ENCODE measurements around the gene PATZ1.
"Not testable (repeated sequence)": the region's sequence is repeated elsewhere in the genome, so short reads cannot be mapped to it uniquely, and the experiment has no call there.

Gene PATZ1, protein sequence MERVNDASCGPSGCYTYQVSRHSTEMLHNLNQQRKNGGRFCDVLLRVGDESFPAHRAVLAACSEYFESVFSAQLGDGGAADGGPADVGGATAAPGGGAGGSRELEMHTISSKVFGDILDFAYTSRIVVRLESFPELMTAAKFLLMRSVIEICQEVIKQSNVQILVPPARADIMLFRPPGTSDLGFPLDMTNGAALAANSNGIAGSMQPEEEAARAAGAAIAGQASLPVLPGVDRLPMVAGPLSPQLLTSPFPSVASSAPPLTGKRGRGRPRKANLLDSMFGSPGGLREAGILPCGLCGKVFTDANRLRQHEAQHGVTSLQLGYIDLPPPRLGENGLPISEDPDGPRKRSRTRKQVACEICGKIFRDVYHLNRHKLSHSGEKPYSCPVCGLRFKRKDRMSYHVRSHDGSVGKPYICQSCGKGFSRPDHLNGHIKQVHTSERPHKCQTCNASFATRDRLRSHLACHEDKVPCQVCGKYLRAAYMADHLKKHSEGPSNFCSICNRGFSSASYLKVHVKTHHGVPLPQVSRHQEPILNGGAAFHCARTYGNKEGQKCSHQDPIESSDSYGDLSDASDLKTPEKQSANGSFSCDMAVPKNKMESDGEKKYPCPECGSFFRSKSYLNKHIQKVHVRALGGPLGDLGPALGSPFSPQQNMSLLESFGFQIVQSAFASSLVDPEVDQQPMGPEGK

DNA sequence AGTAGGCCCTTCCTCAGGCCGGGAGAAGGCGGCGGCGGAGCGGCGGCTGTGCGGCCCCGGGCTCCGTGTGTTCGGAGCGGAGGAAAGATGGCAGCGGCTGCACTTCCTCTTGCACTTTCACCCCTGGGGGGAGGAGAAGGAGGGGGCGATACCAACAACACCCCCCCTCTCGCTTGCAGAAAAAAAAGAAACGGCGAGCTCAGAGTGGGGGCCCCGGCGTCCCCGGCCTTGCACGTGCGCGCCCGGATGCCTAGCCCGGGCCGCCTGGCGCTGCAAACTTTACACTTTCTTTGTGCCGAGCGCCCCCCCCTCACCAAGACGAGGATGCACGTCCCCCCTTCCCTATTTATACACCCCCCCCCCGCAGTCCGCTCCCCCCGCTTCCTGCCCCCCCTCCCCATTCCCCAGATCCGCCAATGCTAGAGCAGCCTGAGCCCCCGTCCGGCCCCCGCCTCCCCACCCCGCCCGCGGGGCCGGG lies at the start of gene PATZ1:
Gene PATZ1 (minus strand): TSS at position 92 of the 478 bp plus-strand sequence. CDS start 744 bp downstream, outside the sequence.
- DNase-seq (ENCODE audit: low read depth) = no peak

DNA sequence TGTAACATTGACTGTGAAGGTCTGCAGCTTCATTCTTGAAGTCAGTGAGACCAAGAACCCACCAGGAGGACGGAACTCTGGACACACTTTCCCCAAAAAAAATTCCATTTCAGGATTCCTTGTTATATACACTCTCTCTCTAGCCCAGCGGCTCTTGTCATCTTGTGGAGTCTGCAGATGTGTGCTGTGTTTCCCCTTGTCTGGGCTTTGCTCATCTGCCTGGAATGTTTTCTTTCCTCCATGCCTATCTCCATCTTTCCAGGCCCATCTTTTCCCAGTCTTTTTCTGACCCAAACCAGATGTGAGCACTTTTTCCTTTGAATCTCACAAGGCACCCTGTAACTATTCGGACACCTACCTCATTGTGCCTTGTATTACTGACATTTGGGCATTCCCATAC lies 48.2 kb upstream of the PATZ1 start:
- DNase-seq (ENCODE audit: low read depth) = no peak

DNA sequence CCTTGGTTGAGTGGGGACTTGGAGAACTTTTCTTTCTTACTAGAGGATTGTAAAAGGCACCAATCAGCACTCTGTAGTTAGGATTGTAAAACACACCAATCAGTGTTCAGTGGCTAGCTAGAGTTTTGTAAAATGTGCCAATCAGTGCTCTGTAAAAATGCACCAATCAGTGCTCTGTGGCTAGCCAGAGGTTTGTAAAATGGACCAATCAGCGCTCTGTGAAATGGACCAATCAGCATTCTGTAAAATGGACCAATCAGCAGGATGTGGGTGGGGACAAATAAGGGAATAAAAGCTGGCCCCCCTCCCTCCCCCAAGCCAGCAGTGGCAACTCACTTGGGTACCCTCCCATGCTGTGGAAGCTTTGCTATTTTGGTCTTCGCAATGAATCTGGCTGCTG lies 47.7 kb upstream of the PATZ1 start:
- no peak for DNase-seq (ENCODE audit: low read depth)

DNA sequence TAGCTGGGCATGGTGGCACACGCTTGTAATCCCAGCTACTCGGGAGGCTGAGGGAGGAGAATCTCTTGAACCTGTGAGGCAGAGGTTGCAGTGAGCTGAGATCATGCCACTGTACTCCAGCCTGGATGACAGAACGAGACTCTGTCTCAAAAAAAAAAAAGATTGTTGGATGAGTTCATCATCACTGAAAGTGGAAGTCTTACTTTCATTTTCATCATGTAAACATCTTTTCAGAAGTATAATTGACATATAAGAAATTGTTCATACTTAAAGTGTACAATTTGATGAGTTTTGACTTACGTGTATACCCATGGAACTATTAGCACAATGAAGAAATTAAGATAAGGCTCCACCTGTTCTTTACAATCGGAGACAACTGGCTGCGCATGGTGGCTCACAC lies 32.5 kb upstream of the PATZ1 start:
- not testable (repeated sequence) for DNase-seq (ENCODE audit: low read depth)

DNA sequence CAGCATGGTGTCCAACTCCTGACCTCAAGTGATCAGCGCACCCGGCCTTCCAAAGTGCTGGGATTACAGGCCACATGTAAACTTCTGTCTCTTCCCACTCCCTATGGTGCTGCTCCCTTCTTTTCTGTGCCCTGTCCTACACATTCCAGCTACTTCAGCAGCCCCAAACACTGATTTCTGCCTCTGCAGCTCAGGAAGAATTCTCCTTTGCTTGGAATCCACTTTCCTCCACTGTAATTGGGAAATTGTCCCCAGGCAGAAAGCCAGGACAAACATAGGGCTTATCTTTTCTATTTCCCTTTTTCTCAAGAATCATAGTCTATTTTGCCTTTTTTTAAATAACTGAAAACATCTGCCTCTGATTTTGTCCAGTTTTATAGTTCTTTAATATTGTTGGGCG lies 32.0 kb upstream of the PATZ1 start:
- DNase-seq (ENCODE audit: low read depth) = no peak

DNA sequence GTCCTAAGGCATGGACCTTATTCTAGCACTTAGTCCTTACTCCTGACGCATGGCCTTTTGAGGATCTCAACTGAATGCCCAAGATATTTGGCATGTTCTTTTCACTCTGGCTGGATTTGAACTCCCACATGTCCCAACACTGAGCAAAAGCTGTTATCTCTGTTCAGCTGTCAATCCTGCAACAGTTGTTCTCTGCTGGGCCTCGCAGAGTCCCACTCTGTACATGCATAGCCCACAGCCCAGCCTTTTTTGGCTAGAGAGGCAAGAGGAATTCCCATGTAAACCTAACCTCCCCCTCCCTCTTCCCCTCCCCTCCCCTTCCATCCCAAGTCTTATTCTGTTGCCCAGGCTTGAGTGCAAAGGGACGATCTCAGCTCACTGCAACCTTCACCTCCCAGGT lies 31.5 kb upstream of the PATZ1 start:
- no peak for DNase-seq (ENCODE audit: low read depth)

DNA sequence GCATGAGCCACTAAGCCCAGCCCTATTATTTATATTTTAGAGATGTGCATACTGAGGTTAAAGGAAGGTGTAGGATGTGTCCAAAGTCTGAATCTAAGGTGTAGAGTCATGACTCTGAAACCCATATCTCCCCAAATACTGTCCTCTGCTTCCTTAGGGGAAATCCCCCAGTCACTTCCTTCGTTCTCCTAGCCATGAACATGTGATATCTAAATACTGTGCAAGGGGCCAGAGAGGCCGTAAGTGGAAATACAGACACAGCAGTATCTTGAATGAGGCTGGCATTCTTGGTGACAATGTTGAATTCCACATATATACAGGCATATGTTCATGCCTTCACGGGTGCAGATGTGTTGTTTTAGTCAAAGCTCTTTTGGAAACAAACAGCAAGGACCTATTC lies 21.3 kb upstream of the PATZ1 start:
- DNase-seq (ENCODE audit: low read depth) = no peak

DNA sequence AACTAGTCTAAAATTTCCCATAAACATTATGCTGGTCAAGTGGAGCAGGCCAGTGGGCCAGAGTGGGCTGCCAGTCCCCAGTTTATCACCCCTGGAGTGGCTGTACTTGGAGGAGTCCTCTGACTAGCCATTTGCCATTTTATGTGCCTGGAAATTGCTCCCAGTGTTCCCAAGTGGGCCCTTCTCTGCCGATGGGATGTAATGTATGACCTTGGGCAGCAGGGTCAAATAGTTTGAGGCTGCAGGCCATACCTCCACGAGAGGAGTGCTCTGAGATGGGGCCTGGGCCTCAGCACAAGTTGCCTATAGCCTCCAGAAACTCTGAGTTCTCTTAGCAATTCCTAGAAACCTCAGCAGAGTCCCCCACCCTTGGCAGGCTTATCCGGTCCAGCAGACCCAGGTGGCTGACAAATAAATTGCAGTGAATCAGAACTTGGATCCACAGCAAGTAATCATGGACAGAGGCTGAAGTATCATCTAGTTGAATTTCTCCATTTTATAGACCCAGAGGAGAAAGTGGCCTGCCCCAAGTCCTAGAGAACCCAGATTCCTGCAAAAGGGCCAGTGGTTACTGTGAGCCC lies 17.8 kb upstream of the PATZ1 start:
- no peak for DNase-seq (ENCODE audit: low read depth)

DNA sequence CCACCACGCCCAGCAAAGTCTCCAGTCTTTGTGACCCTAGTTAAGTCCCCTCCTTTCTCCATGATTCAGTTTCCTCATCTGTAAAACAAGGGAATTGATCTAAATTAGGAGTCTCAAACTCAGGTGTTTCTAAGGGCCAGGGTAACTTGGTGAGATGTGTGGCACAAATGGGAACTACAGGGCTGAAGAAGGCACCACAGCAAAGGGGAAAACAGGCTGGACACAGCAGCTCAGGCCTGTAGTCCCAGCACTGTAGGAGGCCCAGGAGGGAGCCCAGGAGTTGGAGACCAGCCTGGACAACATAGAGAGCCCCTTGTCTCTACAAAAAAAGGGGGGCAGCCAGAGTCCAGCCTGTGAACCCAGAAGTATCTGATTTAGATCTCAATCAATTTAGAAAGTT lies 15.6 kb upstream of the PATZ1 start:
- DNase-seq (ENCODE audit: low read depth) = no peak

DNA sequence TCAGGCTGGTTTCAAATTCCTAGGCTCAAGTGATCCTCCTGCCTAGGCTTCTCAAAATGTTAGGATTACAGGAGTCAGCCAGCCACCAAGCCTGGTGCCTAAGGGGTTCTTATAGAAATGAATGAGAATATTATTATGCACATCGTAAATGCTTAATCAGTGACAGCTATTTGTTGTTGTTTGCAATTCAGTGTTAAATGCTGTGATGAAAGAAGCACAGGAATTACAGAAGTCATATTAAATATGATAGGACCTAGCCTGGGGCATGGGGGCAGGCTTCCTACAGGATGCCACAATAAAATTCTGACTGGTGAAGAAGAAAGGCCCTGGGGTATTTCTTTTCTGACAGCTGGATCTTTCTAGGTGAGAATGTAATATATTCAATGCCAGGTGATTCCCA lies 13.9 kb upstream of the PATZ1 start:
- no peak for DNase-seq (ENCODE audit: low read depth)

DNA sequence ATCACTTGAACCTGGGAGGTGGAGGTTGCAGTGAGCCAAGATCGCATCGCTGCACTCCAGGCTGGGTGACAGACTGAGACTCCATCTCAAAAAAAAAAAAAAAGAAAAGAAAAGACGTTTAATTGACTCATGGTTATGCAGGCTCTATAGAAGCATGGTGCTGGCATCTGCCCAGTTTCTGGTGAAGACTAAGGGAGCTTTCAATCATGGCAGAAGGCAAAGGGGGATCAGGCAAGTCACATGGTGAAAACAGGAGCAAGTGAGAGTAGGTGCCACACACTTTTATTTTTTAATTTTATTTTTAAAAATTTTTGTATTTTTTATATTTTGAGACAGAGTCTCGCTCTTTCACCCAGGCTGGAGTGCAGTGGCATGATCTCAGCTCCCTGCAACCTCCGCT lies 8.4 kb upstream of the PATZ1 start:
- DNase-seq (ENCODE audit: low read depth) = no peak

DNA sequence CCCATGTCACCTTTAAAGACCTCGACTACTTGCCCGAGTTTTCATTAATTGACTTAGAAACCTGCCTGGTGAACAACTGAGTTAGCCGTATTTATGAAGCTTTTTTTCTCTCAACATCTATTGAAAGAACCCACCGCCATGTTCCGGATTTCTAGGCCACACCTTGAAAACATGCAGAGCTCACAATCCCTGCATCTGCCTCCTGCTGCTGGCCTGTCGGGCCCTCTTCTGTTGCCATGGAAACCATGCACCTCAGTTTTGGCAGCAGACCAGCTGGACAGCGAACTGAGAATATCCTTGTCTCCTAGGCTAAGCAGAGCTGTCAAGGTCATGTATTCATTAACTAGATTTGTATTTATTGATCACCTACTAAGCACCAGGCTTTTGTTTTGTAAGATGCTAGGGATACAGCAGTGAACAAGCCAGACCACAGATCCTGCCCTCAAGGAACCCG lies 4.3 kb upstream of the PATZ1 start:
- DNase-seq (ENCODE audit: low read depth) = no peak

DNA sequence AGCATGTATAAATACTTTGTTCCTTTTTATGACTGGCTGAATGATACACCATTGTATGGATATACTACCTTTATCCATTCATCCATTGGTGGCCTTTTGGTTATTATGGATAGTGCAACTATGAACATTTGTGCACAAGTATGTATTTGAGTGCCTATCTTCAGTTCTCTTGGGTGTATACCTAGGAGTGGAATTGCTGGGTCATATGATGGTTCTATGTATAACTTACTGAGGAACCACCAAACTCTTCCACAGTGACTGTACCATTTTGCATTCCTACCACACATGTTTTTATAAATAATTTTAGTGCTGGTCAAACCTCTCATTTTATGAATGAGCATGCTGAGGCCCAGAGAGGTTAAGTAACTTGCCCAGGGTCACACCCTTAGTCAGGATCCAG lies 3.8 kb upstream of the PATZ1 start:
- DNase-seq (ENCODE audit: low read depth) = no peak

DNA sequence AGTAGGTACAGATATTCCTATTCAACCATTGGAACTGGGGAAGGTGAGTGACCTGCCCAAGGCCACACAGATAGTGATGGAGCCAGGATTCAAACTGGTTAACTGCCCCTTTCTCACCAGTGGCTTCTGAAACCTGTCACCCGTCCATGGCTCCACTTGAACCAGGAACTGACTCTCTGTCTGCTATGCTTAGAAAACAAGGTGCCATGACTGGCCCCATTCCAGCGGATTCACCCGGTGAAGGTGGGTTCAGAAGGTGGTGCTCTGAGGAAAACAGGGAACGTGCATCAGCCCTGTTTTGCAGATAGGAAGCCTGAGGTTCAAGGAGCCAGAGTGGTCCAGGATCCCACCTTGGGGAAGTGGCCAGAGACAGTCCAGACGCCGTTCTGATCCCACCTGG lies 2.6 kb upstream of the PATZ1 start:
- DNase-seq (ENCODE audit: low read depth) = no peak

DNA sequence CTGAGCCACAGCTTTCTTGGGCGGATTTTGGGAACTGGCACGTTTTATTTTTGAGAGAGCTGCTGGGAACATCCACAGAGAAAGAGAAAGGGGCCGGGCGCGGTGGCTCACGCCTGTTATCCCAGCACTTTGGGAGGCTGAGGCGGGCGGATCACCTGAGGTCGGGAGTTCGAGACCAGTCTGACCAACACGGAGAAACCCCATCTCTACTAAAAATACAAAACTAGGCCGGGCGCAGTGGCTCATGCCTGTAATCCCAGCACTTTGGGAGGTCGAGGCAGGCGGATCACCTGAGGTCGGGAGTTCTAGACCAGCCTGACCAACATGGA lies 1.8 kb upstream of the PATZ1 start:
- DNase-seq (ENCODE audit: low read depth) = not testable (repeated sequence)

DNA sequence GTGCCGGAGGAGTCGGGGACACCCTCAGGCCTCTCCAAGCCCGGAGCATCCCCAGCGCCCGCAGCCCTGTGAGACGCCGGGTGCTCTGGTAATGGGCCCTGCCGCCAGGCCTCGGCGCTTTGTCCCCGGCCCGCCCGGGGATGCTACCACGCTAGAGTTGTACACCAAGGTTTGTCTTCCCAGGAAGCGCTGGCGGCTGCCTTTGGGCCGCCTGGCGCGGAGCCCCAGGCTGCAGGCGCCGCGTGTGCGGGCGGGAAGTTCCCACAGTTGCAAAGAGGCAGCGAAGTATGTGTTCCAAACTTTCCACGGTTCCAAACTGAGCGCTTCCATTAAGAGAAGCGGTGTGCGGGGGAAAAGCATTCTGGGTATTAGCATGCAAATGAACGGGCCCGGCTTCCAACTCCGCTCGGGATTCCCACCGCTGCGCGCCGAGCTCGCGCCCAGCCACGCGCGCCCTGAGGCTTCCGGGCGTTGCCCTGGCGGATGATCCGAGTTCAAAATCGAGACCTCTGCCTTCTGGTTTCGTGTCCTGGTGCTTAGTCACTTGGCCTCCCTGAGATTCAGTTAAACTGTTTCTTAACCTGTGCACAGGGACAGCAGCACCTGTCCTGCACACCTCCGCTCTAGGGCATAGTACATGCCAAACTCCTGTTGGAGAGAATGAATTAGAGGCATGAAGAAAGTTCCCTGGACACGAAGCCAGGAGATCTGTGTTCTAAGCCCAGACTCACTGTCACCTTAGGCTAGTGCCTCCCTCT lies 1.3 kb upstream of the PATZ1 start:
- DNase-seq (ENCODE audit: low read depth) = no peak

DNA sequence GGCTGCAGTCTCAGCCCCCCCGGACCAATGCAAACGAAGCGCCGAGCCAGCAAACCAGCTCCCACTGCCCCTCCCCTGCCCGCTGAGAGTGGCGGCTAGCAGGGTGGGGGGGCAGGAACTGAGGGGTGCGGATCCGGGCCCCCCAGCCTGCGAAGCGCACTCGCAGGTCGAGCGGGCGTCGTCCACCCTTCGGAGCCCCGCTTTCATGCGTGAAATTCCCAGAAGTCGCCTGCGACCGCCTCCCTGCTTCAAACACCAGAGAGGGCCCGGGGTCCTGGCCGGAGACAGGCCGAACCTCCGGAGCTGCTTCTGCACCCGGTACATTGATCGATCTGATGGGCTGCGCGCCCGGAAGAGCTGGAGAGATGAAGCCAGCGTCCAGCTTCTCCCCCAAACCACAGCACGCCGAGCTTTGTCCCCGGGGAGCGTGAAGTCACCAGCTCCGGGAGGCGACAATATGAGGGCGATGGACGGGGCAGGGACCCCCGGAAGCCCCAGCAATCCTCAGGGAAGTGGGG lies 646 bp upstream of the PATZ1 start:
- DNase-seq (ENCODE audit: low read depth) = no peak

DNA sequence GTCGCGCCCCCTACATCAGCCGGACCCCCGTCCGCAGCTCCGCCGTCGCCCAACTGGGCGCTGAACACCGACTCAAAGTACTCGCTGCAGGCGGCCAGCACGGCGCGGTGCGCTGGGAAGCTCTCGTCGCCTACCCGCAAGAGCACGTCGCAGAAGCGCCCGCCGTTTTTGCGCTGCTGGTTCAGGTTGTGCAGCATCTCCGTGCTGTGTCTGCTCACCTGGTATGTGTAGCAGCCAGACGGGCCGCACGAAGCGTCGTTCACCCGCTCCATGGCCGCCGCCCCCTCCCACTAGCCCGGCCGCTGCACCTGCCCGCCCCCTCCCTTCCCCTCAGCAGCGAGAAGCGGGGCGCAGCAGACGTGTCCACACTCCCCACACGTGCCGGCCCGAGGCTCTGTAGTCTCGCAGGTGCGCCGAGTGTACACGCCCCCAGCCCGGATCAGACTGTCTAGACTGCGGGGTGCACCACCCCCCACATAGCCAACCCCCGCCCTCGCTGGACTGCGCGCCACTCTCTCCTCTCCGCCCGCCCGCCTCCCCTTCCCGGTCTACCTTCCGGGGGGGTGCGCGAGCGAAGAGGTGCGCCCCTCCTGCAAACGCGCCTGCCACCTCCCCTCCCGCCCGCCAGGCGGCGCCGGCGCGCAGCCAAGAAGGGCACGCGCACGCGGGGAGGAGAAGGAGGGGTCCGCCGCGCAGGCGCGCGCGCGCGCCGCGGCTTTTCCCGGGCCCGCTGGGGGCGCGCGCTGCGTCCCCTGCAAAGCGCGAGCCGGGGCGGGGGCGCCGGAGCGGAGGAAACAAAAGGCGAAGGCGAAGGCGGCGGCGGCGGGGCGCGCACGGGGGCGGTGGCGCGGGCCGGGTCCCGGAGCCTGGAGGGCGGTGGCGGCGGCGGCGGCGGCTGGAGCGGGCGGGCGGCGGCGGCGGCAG lies 553 bp downstream of the PATZ1 start:
- no peak for DNase-seq (ENCODE audit: low read depth)

DNA sequence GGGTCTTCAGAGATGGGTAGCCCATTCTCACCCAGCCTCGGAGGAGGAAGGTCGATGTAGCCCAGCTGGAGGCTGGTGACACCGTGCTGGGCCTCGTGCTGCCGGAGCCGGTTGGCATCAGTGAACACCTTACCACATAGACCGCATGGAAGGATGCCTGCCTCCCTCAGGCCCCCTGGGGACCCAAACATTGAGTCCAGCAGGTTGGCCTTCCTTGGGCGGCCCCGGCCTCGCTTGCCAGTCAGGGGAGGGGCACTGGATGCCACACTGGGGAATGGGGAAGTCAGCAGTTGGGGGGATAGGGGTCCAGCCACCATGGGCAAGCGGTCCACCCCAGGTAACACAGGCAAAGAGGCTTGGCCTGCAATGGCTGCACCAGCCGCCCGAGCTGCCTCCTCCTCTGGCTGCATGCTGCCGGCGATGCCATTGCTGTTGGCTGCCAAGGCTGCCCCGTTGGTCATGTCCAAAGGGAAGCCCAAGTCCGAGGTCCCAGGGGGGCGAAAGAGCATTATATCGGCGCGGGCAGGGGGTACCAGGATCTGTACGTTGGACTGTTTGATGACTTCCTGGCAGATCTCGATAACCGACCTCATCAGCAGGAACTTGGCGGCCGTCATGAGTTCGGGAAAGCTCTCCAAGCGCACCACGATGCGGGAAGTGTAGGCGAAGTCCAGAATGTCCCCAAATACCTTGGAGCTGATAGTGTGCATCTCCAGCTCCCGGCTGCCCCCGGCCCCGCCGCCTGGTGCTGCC lies 1.4 kb downstream of the PATZ1 start:
- DNase-seq (ENCODE audit: low read depth) = no peak

DNA sequence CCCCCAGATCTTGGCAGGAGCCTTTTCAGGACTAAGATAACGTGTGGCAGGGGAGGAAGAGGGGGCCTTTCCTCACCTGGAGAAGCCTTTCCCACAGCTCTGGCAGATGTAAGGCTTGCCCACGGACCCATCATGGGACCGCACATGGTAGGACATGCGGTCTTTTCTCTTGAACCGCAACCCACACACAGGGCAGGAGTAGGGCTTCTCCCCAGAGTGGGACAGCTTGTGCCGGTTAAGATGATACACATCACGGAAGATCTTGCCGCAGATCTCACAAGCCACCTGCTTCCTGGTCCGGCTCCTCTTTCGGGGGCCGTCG lies 1.9 kb downstream of the PATZ1 start:
- no peak for DNase-seq (ENCODE audit: low read depth)
